DOHH2 (cell line): ENCODE measurements around the gene ECSIT.

Experiments
- EZH2phosphoT487 ChIP-seq: fragments of 200-600 bp; sonication (generic); IDR thresholded peaks from 2 replicates; pipeline ENCODE4 v1.6.1; 2017; ENCODE audit warnings: borderline replicate concordance, mild to moderate bottlenecking, antibody characterized with exemption, low read length, moderate library complexity, mixed read lengths
- TF ChIP-seq, protein P1 (sequence below): fragments of 200-600 bp; sonication (generic); IDR thresholded peaks from one replicate; pipeline ENCODE4 v1.5.1; 2014; ENCODE audit warnings: antibody characterized with exemption, mild to moderate bottlenecking, low read depth, low read length; ENCODE audit not compliant: poor library complexity, severe bottlenecking

DNA sequence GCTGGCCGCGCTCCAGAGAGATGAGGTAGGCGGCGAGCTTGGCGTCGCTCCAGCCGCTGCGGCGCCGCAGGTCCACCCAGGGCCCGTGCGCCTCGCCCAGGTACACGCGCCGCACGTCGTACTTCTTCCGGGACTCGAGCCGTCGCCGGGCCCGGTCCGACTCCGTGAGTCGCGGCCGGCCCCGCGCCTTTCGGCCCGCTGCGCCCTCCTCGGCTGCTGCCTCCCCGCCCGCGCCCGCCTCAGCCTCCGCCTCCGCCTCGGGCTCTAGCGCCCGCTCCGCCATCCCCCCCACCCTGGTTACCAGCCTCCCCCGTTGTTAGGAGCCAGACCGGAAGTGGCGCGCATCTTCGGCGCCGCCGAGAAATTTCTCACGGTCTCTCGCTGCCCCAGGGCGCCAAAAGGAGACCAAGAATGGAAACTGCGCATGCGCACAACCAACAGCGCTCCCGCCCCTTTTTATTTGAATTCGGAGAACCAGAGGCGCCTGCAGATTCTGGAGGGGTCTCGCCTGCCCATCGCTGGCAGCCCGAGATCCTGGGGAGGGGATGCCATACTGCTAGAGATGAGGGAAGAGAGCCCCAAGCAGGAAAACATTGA lies 23.3 kb downstream of the ECSIT start, which contains the start of gene ZNF653:
- TF ChIP-seq, protein P1, sequence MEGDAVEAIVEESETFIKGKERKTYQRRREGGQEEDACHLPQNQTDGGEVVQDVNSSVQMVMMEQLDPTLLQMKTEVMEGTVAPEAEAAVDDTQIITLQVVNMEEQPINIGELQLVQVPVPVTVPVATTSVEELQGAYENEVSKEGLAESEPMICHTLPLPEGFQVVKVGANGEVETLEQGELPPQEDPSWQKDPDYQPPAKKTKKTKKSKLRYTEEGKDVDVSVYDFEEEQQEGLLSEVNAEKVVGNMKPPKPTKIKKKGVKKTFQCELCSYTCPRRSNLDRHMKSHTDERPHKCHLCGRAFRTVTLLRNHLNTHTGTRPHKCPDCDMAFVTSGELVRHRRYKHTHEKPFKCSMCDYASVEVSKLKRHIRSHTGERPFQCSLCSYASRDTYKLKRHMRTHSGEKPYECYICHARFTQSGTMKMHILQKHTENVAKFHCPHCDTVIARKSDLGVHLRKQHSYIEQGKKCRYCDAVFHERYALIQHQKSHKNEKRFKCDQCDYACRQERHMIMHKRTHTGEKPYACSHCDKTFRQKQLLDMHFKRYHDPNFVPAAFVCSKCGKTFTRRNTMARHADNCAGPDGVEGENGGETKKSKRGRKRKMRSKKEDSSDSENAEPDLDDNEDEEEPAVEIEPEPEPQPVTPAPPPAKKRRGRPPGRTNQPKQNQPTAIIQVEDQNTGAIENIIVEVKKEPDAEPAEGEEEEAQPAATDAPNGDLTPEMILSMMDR = no peak
- TF ChIP-seq EZH2phosphoT487 = no peak
